PC-9 (cell line): ENCODE measurements around the gene RALGPS2.

Source experiments
- EZH2 ChIP-seq: fragments of 200-600 bp; sonication (generic); IDR thresholded peaks from 2 replicates; pipeline ENCODE4 v1.8.0; 2017; ENCODE audit warnings: antibody characterized with exemption, low read depth
- TF ChIP-seq, protein P1 (sequence below): fragments of 200-600 bp; sonication (generic); conservative IDR thresholded peaks from 2 replicates; pipeline ENCODE4 v1.6.1; 2017; ENCODE audit warnings: mixed run types, antibody characterized with exemption, mild to moderate bottlenecking, moderate library complexity

DNA sequence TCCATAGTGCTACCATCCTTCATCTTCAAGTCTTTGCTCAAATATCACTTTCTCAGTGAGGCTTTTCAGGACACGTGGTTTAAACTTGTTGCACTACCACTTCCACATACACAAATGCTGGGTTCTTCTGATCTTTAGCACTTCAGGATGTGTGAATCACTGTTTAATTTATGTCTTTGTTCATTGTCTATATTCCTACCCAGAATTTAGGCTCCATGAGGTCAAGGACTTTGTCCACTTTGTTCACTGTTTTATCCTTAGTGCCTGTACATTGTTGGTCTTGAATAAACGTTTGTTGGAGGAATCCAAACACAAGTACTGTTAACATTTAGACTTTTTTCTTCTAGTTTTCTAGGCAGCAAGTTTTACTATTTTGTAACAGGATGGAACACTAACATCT, 42.6 kb upstream of the RALGPS2 start:
- no peak for TF ChIP-seq EZH2
- TF ChIP-seq, protein P1, sequence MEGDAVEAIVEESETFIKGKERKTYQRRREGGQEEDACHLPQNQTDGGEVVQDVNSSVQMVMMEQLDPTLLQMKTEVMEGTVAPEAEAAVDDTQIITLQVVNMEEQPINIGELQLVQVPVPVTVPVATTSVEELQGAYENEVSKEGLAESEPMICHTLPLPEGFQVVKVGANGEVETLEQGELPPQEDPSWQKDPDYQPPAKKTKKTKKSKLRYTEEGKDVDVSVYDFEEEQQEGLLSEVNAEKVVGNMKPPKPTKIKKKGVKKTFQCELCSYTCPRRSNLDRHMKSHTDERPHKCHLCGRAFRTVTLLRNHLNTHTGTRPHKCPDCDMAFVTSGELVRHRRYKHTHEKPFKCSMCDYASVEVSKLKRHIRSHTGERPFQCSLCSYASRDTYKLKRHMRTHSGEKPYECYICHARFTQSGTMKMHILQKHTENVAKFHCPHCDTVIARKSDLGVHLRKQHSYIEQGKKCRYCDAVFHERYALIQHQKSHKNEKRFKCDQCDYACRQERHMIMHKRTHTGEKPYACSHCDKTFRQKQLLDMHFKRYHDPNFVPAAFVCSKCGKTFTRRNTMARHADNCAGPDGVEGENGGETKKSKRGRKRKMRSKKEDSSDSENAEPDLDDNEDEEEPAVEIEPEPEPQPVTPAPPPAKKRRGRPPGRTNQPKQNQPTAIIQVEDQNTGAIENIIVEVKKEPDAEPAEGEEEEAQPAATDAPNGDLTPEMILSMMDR: no peak
